K562 (cell line): ENCODE data around the gene BAK1. TPM values are rescaled to one million over a fixed set of nuclear protein-coding genes. Genes with fewer than 3 reads are reported as not detected.

Source experiments
- ATAC-seq: fragments of 200-7000 bp; cut with Tn5 transposase; 3 replicates; pipeline ENCODE4 v1.9.1; 2020; ENCODE audit warnings: moderate library complexity
- BruUV-seq: library from RNA; stranded (reverse); fragments of 400-500 nt; replicated peaks from 2 replicates; lab custom pipeline; 2021; lab: Mats Ljungman, UMichigan
- CTCF ChIA-PET: fragments of 300-600 bp; formaldehyde crosslinking; extraction: SDS; loops from one replicate; lab custom pipeline; 2021; ENCODE audit warnings: low intra/inter-chr PET ratio; lab: Yijun Ruan, JAX
- POLR2A ChIA-PET: fragments of 300-600, 350-650 bp; sonication (Branson Sonifier 250); formaldehyde crosslinking; extraction: SDS; loops from one replicate; lab custom pipeline; 2021; ENCODE audit warnings: antibody characterized with exemption, inconsistent platforms; lab: Yijun Ruan, JAX
- DNase-seq, 4 experiments: peaks; one replicate each; pipeline versions ENCODE4 v3.0.0 to v3.0.0-alpha.2; 2011 to 2018; ENCODE audit warnings: low spot score in 3 of 4, mixed read lengths in 3 of 4; ENCODE audit errors: extremely low read depth in 1 of 4
- FAIRE-seq: peaks from 2 replicates; lab custom pipeline; 2011; peaks lifted over from hg19 to GRCh38; lab: Jason Lieb, UNC
- H2AFZ ChIP-seq: 2 replicates; pipeline ENCODE4 v1.6.0; 2011; ENCODE audit warnings: low read depth, low read length, control low read depth, inconsistent platforms
- H3K27ac ChIP-seq: fragments of 200-600 bp; 3 replicates; pipeline ENCODE4 v1.8.0; 2011; ENCODE audit warnings: low read depth, mild to moderate bottlenecking, control low read depth, inconsistent platforms, low read length, moderate library complexity, mixed read lengths; ENCODE audit errors: extremely low read depth
- H3K27me3 ChIP-seq, 2 experiments: fragments of 300-600 bp in 1 of 2; 2 replicates in 1 of 2; 3 replicates in 1 of 2; pipeline versions ENCODE4 v1.6.0 to v1.8.0; 2011; ENCODE audit warnings: inconsistent platforms in 2 of 2, low read length in 2 of 2, mild to moderate bottlenecking in 1 of 2, mixed read lengths in 1 of 2, moderate library complexity in 1 of 2; ENCODE audit not compliant: control insufficient read depth in 2 of 2, insufficient read depth in 2 of 2
- H3K36me3 ChIP-seq: fragments of 300-600 bp; 3 replicates; pipeline ENCODE4 v1.8.0; 2011; ENCODE audit warnings: mild to moderate bottlenecking, low read length, inconsistent platforms; ENCODE audit not compliant: control insufficient read depth, insufficient read depth
- H3K4me1 ChIP-seq, 2 experiments: fragments of 200-600 bp in 1 of 2; replicated peaks in 1 of 2; 2 replicates in 1 of 2; 3 replicates in 1 of 2; pipeline versions ENCODE4 v1.5.1 to v1.8.0; 2011; ENCODE audit warnings: inconsistent platforms in 2 of 2, low read length in 2 of 2, mild to moderate bottlenecking in 1 of 2, mixed read lengths in 1 of 2, moderate library complexity in 1 of 2; ENCODE audit not compliant: control insufficient read depth in 2 of 2, insufficient read depth in 2 of 2
- H3K4me2 ChIP-seq: 2 replicates; pipeline ENCODE4 v1.6.1; 2011; ENCODE audit warnings: low read length, control low read depth, inconsistent platforms, mixed read lengths; ENCODE audit not compliant: insufficient read depth
- H3K4me3 ChIP-seq: fragments of 200-600 bp; sonication (generic), shearing (Covaris generic); 2 replicates; pipeline ENCODE4 v1.5.1; 2016; ENCODE audit warnings: control low read depth, inconsistent platforms
- H3K79me2 ChIP-seq: fragments of 200-600 bp; 3 replicates; pipeline ENCODE4 v1.8.0; 2011; ENCODE audit warnings: low read length, inconsistent platforms; ENCODE audit not compliant: control insufficient read depth, insufficient read depth
- H3K9ac ChIP-seq, 2 experiments: 2 replicates each; pipeline versions ENCODE4 v1.6.0 to v1.6.1; 2011; ENCODE audit warnings: low read depth in 2 of 2, low read length in 2 of 2, control low read depth in 1 of 2, inconsistent platforms in 1 of 2, mild to moderate bottlenecking in 1 of 2, mixed read lengths in 1 of 2; ENCODE audit not compliant: insufficient read depth in 1 of 2
- H3K9me1 ChIP-seq: one replicate; pipeline ENCODE4 v1.6.0; 2011; ENCODE audit warnings: inconsistent platforms, mild to moderate bottlenecking, low read length, moderate library complexity; ENCODE audit not compliant: control insufficient read depth, insufficient read depth
- H3K9me3 ChIP-seq: replicated peaks from 2 replicates; pipeline ENCODE4 v1.5.1; 2011; ENCODE audit warnings: low read depth, low read length, inconsistent platforms; ENCODE audit not compliant: control insufficient read depth, insufficient read depth
- H4K20me1 ChIP-seq: replicated peaks from 2 replicates; pipeline ENCODE4 v1.6.1; 2011; ENCODE audit warnings: low read length, inconsistent platforms, mixed read lengths; ENCODE audit not compliant: control insufficient read depth, insufficient read depth
- ARID1B ChIP-seq: fragments of 450-650 bp; IDR thresholded peaks from 2 replicates; pipeline ENCODE4 v1.6.1; 2016; ENCODE audit warnings: antibody characterized with exemption, mild to moderate bottlenecking, inconsistent platforms
- ASH1L ChIP-seq: fragments of 450-650 bp; IDR thresholded peaks from 2 replicates; pipeline ENCODE4 v1.6.1; 2018; ENCODE audit warnings: borderline replicate concordance, mild to moderate bottlenecking, low read depth; ENCODE audit not compliant: partially characterized antibody
- C11orf30 ChIP-seq: fragments of 450-650 bp; IDR thresholded peaks from 2 replicates; pipeline ENCODE4 v1.6.1; 2016; ENCODE audit warnings: low read depth, mild to moderate bottlenecking
- CREB3 ChIP-seq: fragments of 450-650 bp; conservative IDR thresholded peaks from 2 replicates; pipeline ENCODE4 v1.6.1; 2016; ENCODE audit warnings: missing genetic modification characterization, low read depth, mild to moderate bottlenecking, missing compliant biosample characterization, moderate library complexity
- DPF2 ChIP-seq: fragments of 450-650 bp; IDR thresholded peaks from 2 replicates; pipeline ENCODE4 v1.6.1; 2016
- FOSL1 ChIP-seq: fragments of 200-800 bp; sonication (Bioruptor generic); conservative IDR thresholded peaks from 2 replicates; pipeline ENCODE4 v1.6.1; 2016; ENCODE audit warnings: missing genetic modification characterization, missing compliant biosample characterization
- HNRNPH1 ChIP-seq: fragments of 200-400 bp; formaldehyde crosslinking; optimal IDR thresholded peaks from 2 replicates; pipeline ENCODE3; 2017; ENCODE audit warnings: low read depth, mild to moderate bottlenecking, low read length, moderate library complexity
- MAFF ChIP-seq: IDR thresholded peaks from 2 replicates; pipeline ENCODE4 v1.6.1; 2012; ENCODE audit warnings: low read length, improper control_type of control experiment
- MAFG ChIP-seq: fragments of 450-650 bp; conservative IDR thresholded peaks from 2 replicates; pipeline ENCODE4 v1.6.1; 2016; ENCODE audit warnings: missing genetic modification characterization, missing compliant biosample characterization
- MAFK ChIP-seq: IDR thresholded peaks from 2 replicates; pipeline ENCODE4 v1.6.1; 2011; ENCODE audit warnings: low read length, improper control_type of control experiment
- NFE2 ChIP-seq: IDR thresholded peaks from 2 replicates; pipeline ENCODE4 v1.6.1; 2014; ENCODE audit warnings: antibody characterized with exemption, low read depth
- NFE2L1 ChIP-seq: fragments of 450-650 bp; IDR thresholded peaks from 2 replicates; pipeline ENCODE4 v1.6.1; 2016; ENCODE audit warnings: missing genetic modification characterization, low read depth, mild to moderate bottlenecking, missing compliant biosample characterization, moderate library complexity, borderline replicate concordance
- SMARCA4 ChIP-seq: fragments of 450-650 bp; IDR thresholded peaks from 2 replicates; pipeline ENCODE4 v1.6.1; 2016
- ZNF316 ChIP-seq: fragments of 450-650 bp; IDR thresholded peaks from 2 replicates; pipeline ENCODE4 v1.6.1; 2016
- ZNF354B ChIP-seq: fragments of 250-450 bp; sonication (Bioruptor Pico); IDR thresholded peaks from 2 replicates; pipeline ENCODE4 v1.4.0; 2020
- WGBS: fragments of 100-300 bp; shearing (Covaris generic); methylation state at CpG from one replicate; pipeline ENCODE4 v1.1.6; 2016; ENCODE audit warnings: low coverage, mixed read lengths; ENCODE audit not compliant: insufficient coverage; ENCODE audit errors: missing lambda C conversion rate; 5-methylcytosine and 5-hydroxymethylcytosine counted together
- in situ Hi-C: fragments of 300-500 bp; cut with MboI; formaldehyde crosslinking; loops from 4 replicates; pipeline ENCODE4 v1.15.0; 2018; ENCODE audit warnings: inconsistent platforms, mixed read lengths
- intact Hi-C: fragments of 100-400 bp; cut with micrococcal nuclease; formaldehyde crosslinking; loops from 2 replicates; pipeline ENCODE4 v1.14.2; 2022
- polyA plus RNA-seq, 8 experiments: library from polyadenylated mRNA; depleted of rRNA in 4 of 8; stranded (reverse) in 5 of 8; unstranded in 3 of 8; fragments of >200 nt; fragmentation: Nextera tagmentation in 2 of 8; fragmentation: Illumina TruSeq in 1 of 8; extraction: Ambion mirVana in 2 of 8; extraction: Trizol in 1 of 8; gene quantifications; 2 replicates each; pipeline versions ENCODE4 v1.2.1 to v1.2.3, GENCODE V29; 2011 to 2014; ENCODE audit warnings: inconsistent platforms in 1 of 8, missing spikeins in 1 of 8
- total RNA-seq, 7 experiments: library from RNA; depleted of rRNA in 6 of 7; stranded (reverse); fragments of >200 nt in 6 of 7; fragmentation: Illumina TruSeq in 2 of 7; extraction: Trizol in 2 of 7; gene quantifications; 2 replicates each; pipeline versions ENCODE4 v1.2.1 to v1.2.3, GENCODE V29; 2011 to 2021; ENCODE audit warnings: low replicate concordance in 1 of 7

The BAK1 gene
- total and polyA plus RNA-seq, 9 of the 15 experiments (the other 6 are each of a cell fraction or from before 2014, with no cell fraction given) = 5.4 to 30.7 (median 18.9) TPM

- TF ChIP-seq CREB3 (tag) = no peak
- TF ChIP-seq, all 486 proteins: peak for 0
These were observed 29.5 kb upstream of the BAK1 start (continued) for GRCh38 chr6:33609528-33609927.

GRCh38 chr6:33609019-33609418 is 28.9 kb upstream of the BAK1 start:
- ATAC-seq = peak; percentile 49
- no peak overlapping the region for H3K4me2 ChIP-seq
- H3K79me2 ChIP-seq = no peaks in the 10 kb centered on the region
- H3K4me3 ChIP-seq = no peak overlapping the region
- no peak overlapping the region for H3K27ac ChIP-seq
- H3K36me3 ChIP-seq = no peaks in the 10 kb centered on the region
- peaks cover 4 to 13% of the 10 kb centered on the region in 2 experiments; a peak in 4 of 5 replicates for H3K27me3 ChIP-seq
- H3K4me1 ChIP-seq = peaks cover 13 to 25% of the 10 kb centered on the region in 2 experiments; a peak in 4 of 5 replicates
- peak overlapping the region in 1 of 2 experiments; percentile 39; a peak in 1 of 4 replicates for H3K9ac ChIP-seq
- TF ChIP-seq C11orf30 (peak; percentile 90), MAFG (tag) (peak; percentile 96), ZNF316 (peak; percentile 93), FOSL1 (no peak), NFE2 (peak; percentile 93), ZNF354B (CRISPR knock-in tag) (0 out of 2 replicates have a peak, but pooled peaks have one; percentile 1), MAFK (peak; percentile 74), NFE2L1 (peak; percentile 89), ARID1B (peak; percentile 36), DPF2 (0 out of 2 replicates have a peak, but pooled peaks have one; percentile 42), ASH1L (no peak), HNRNPH1 (no peak), MAFF (peak; percentile 79), SMARCA4 (peak; percentile 40; the same call in 1 of the 2 replicates)
- in situ Hi-C loops = no loop called here
- peak; percentile 52 for FAIRE-seq
- H3K9me3 ChIP-seq = no peaks in the 10 kb centered on the region
- no peak for DNase-seq
- intact Hi-C loops = no loop called here
- H2AFZ ChIP-seq = peak overlapping the region; percentile 67
- 6% methylated on average over 3 of the region's 3 CpGs for WGBS
- no peaks in the 10 kb centered on the region for H3K9me1 ChIP-seq
- H4K20me1 ChIP-seq = no peaks in the 10 kb centered on the region
- ChIA-PET CTCF (no interaction called here), POLR2A (interaction anchor here (0.6 to 1.0 kb wide), 6 partner anchors 12 to 178 kb away, joined by 3 to 6 read pairs (median 3); partner anchors contain the start of gene ITPR3)
- BruUV-seq = no TSS peak
